NCI-H1930 (cell line): ENCODE data around the gene TIGD6.

Experiments
- DNase-seq, 2 experiments: peaks; one replicate each; lab custom pipeline; 2025; lab: John Stamatoyannopoulos, UW

Gene TIGD6

DNA sequence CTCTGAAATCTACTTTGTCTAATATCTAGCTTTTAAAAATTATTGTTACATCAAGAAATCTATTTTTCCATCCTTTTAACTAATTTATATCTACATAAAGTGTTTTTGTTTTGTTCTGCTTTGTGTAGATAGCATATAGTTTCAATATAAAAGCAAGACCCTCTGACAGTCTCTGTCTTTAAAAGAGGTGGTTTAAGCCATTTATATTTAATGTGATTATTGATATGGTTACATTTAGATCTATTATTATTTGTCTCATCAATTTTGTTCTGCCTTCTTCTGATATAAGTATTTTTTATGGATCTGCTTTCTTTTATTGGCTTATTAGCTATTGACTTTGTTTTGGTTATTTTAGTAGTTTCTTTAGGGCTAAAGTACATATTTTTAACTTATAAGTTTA is 16.1 kb upstream of the TIGD6 start:
- DNase-seq: no peak

DNA sequence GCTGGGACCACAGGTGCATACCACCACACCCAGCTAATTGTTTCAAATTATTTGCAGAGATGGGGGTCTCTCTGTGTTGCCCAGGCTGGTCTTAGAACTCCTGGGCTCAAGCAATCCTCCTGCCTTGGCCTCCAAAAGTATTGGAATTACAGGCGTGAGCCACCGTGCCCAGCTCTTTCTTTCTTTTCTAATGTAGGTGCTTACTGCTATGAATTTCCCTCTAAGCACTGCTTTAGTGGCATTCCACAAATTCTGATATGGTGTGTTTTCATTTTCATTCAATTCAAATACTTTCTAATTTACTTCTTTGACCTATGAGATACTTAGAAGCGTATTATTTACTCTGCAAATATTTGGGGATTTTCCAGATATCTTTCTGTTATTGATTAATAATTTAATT is 15.0 kb upstream of the TIGD6 start:
- no peak for DNase-seq

- DNase-seq: no peak
Observed at GRCh38 chr5:150014456-150014855, 14.0 kb upstream of the TIGD6 start.

- DNase-seq: no peak
Observed at GRCh38 chr5:150013931-150014330, 13.5 kb upstream of the TIGD6 start.

DNA sequence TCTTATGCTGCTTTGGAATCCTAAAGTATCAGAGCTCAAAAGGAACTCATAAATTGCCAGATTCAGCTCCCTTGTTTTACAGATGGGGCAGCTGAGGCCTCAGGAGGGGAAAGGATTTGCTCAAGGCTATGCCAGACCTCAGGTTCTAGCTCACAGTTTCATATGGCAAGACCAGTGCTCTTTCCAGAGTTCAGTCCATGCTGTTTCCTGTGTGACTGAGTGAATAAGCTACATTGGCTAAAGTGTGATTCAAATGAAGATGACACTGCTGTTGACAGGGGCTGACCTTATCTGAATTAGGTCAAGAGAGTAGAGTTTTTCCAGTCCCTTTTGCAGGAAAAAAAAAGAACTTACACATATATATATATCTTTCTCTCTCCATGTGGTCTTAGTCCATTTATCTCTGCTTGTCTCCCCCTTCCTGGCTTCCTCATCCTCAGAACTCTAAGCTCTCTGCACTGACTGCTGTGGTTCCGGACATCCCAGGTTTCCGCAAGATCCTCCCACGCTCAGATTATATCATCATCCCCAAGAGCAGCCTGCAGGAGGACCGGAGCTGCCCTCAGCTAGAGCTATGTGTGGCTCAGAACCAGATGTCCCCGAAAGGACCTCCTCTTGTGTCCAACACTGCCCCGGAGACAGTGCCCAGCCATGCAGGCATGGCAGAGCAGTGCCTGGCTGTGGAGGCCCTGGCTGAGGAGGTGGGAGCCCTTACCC is 9.4 kb upstream of the TIGD6 start:
- DNase-seq: no peak

DNA sequence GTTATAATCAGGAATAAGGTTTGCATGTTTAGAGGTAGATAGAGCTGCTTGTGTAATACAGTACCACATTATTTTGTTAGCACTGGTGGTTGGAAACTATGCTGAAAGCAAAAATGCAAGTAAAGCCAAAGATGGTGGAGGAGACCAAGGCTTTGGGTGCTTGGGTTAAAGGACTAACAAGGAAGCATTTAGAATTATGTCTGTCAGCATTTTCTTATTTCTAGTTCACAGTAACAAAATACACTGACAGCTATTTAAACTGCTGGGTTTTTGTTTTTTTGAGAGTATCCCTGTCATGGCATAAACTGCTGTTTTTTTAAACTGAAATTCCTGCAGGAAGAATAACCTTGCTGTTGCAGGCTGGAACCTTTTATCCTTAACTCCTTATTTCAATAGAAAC is 6.6 kb upstream of the TIGD6 start:
- no peak for DNase-seq

DNA sequence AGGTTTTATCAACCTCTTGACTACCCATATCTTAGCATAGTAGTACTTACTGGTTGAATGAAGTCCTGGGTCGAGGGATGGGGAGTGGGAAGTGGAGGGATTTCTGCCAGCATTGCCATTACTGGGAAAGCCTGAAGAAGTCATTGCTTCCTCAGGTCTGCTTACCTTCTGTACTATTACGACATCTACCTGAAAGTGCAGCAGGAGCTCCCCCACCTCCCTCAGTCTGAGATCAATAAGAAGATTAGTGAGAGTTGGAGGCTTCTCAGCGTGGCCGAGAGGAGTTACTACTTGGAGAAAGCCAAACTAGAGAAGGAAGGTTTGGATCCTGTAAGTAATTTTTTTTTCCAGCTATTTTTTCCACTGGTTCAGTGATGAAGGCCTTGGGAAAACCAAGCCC is 5.9 kb upstream of the TIGD6 start:
- no peak for DNase-seq

- DNase-seq: no peak
Observed at GRCh38 chr5:150001660-150002486, 1.4 kb upstream of the TIGD6 start.

DNA sequence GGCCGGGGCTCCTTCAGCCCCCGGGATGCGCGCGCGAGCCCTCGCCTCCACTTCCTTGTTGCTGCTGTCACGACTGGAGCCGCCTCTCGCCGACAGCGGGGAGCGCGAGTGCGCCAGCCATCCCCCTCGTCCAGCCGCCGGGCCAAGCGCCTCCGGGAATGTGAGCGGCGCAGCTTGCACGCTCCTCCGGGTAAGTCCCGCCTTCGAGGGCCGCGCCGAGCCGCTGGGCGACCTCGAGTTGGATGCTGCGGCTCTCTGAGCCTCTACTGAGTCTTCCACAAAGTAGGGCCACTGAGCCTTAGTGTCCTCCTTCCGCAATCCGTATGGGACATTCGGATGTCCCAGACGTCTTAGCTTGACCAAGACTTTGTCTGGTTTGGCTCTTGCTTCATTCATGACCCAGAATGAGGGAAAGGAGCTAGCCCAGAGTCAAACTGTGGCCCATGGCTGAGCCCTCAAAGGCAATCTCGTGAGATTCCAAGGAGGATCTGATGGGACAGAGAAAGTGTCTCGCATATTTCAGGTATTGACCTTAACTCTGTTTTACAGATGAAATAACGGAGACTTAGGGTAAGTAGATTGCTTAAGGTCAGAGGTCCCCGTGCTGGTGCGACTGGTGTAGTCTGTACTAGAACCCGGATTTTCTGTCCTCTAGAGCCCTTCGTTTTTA is 671 bp upstream of the TIGD6 start:
- no peak for DNase-seq

DNA sequence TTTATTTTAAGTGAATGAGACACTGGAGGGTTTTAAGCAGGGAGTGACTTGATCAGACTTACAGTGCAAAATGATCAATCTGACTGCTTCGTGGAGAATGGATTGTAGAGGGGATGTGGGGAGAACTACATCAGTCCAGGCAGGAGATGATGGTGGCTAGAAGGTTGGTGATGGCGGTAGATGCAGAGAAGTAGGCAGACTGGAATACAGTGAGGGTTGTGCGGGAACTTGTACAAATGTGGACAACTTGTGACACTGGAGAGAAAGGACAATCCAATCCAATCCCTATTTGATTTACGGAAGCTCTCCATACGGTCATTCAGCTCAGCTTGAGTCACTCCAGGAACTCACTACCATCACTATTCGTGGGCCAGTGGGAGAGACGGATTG is 593 bp downstream of the TIGD6 start:
- DNase-seq: no peak

DNA sequence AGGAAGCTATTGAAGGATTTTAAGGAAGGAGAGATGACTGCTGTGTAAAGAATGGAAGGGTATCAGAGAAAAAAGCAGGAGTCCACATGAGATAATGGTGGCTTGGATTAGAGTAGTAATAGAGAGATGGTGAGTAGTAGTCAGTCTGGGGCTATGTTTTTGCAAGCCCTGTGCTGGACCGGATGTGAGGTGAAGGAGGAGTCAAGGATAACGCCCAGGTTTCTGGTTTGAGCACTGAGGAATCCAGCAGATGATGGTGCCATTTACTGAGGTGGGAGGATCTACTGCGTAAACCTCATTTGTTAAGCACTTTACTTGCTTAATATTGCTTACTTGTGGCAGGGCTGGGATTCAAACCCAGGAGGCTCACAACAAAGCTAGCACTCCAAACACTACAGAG is 1.1 kb downstream of the TIGD6 start:
- no peak for DNase-seq

DNA sequence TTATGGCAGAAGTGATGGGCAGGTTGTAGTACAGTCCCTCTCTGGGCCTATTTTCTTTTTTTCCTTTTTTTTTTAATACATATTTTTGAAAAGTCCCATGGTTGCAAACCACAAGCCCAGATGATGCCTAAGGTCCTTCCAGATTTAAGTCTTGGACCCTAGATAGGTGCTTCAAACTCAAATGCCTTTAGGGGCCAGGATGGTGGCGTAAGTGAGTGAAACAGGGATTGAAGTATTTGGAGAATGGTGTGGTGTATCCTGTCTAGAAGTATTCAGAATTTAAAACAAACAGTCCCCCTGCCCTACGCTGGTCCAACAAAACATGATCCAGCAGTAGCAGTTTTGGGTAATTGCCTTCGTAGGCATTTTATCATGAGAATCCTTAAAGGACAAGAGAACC is 2.2 kb downstream of the TIGD6 start:
- DNase-seq: no peak

GRCh38 chr5:149996205-149996890 is 4.1 kb downstream of the TIGD6 start:
- no peak for DNase-seq

DNA sequence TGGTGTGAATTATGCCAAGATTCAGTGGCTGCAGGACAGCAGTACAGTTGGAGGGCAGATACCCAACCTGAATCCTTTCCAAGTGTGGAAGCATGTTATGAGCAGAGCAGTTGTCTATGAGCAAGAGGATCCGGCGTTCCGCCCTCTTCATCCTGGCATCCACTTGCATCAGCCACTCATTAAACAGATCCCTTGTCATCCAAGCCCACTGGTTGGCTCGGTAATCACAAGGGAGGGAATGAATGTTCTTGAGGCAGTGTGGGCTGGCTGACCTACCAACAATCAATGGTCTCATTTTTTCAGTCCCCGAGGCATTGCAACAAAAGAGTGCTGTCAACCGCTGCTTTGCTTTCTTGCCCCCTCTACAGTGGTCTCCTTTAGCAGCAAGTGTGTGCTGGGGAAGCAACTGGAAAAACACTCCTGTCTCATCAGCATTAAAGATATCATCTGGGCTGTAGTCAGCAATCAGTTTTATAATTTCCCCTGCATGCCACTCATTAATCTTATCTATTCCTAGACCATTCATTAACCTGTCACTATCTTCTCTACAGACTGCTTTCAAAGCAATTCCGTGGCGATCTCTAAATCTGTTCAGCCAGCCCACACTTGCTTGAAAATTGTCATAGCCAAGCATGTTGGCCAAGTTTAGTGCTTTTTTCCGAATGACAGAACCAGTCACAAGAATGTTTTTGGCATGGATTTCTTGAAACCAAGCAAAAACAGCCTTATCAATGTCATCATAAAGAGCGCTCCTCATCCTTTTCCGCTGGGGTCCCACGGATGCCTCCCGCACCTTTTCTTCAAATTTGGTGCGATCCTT is 4.9 kb downstream of the TIGD6 start:
- DNase-seq: no peak

GRCh38 chr5:149993471-149993870 is 7.0 kb downstream of the TIGD6 start:
- no peak for DNase-seq

- DNase-seq: peak; percentile 7 to 41
Observed at GRCh38 chr5:149990518-149991376, 9.7 kb downstream of the TIGD6 start.

DNA sequence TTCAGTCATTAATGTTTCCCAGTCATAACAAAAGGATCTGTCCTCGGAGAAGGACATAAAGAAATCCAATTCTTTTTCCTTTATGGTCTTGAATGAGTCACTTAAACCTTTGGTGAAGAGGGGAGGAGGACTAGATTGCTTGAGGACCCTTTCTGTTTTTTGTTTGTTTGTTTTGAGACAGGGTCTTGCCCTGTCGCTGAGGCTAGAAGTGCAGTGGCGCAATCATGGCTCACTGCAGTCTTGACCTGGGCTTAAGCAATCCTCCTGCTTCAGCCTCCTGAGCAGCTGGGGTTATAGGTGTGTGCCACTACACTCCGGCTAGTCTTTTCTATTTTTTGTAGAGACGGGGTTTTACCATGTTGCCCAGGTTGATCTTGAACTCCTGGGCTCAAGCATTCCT is 12.3 kb downstream of the TIGD6 start:
- no peak for DNase-seq

DNA sequence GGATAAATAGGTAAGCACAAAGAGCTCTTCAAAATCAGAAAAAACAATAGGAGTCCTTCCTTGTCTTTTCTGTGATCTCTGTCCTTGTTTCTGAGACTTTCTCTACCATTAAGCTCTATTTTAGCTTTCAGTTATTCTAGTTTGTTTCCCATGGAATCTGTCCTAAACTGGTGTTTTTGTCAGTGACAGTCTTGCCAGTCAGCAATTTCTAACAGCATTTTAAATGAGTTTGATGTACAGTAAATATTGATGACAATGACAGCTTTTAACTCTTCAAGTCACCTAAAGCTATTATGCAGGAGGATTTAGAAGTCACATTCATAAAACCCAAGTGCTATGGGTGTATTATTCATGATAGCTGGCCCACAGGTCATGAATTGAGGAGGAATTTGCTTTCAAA is 17.9 kb downstream of the TIGD6 start:
- no peak for DNase-seq

DNA sequence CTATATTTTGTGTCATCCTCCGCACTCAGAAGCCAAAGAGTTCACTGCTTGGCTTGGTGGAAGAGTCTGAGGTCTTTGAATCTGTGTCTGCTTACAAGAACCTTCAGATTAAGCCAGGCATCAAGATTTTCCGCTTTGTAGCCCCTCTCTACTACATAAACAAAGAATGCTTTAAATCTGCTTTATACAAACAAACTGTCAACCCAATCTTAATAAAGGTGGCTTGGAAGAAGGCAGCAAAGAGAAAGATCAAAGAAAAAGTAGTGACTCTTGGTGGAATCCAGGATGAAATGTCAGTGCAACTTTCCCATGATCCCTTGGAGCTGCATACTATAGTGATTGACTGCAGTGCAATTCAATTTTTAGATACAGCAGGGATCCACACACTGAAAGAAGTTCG is 19.2 kb downstream of the TIGD6 start:
- no peak for DNase-seq

DNA sequence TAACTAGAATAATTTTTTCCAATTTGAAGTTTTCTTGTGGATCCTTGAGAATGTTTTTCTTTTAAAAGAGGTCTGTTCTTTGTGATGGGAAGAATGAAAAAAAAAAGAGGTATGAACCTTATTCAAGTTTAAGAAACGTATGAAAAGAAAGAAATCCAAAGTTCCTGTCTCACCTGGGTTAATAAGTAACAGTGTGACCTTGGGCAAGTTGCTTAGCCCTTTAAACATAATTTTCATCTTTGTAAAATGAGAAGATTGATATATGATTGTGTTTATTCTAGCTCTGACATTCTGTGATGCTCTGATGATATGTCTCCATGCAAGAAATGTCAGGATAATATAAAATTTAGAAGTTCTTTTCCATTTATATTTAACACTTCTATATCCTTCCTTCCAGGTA is 20.6 kb downstream of the TIGD6 start:
- no peak for DNase-seq

DNA sequence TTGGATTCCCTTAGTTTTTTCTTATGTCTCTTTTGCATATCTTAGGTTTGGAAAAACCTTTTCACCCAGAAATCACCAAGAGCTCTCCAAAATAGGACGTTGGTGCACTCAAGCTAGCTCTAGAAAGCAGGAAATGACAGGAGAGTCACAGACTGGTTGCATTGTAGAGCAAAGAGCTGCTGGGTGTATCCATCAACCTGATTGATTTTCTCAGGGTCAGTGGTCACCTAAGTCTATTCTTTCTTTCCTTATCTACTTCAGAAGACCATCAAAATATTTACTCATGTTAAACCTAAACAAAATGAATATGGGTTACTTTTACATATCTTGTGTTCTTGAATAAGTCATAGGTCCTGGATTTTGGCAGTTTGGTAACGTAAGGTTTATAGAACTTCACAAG is 25.0 kb downstream of the TIGD6 start:
- DNase-seq: no peak
